ENCODE measurements around the gene SPTLC3.
"Not testable (repeated sequence)": the region's sequence is repeated elsewhere in the genome, so short reads cannot be mapped to it uniquely, and the experiment has no call there.

Gene SPTLC3

GRCh38 chr20:13008761-13009681, at the start of gene SPTLC3:
Gene SPTLC3, plus strand, starts transcription at chr20:13008972. Its CDS starts 296 bp downstream, at chr20:13009268.
- DNase-seq (ENCODE audit: low read depth): peak; percentile 23

- no peak for DNase-seq (ENCODE audit: low read depth)
Observed at GRCh38 chr20:12961725-12962124, 47.0 kb upstream of the SPTLC3 start.

- no peak for DNase-seq (ENCODE audit: low read depth)
Observed at GRCh38 chr20:12962895-12963294, 45.9 kb upstream of the SPTLC3 start.

GRCh38 chr20:12963416-12963815, 45.4 kb upstream of the SPTLC3 start:
- DNase-seq (ENCODE audit: low read depth): no peak

GRCh38 chr20:12965212-12965869, 43.4 kb upstream of the SPTLC3 start:
- DNase-seq (ENCODE audit: low read depth): no peak

- no peak for DNase-seq (ENCODE audit: low read depth)
Observed at GRCh38 chr20:12965870-12966251, 42.9 kb upstream of the SPTLC3 start.

GRCh38 chr20:12966468-12967085, 42.2 kb upstream of the SPTLC3 start:
- peak; percentile 28 for DNase-seq (ENCODE audit: low read depth)

GRCh38 chr20:12967932-12968331, 40.8 kb upstream of the SPTLC3 start:
- DNase-seq (ENCODE audit: low read depth): no peak

GRCh38 chr20:12968472-12968871, 40.3 kb upstream of the SPTLC3 start:
- DNase-seq (ENCODE audit: low read depth): no peak

GRCh38 chr20:12969071-12969669, 39.6 kb upstream of the SPTLC3 start:
- no peak for DNase-seq (ENCODE audit: low read depth)

GRCh38 chr20:12970372-12970821, 38.4 kb upstream of the SPTLC3 start:
- peak; percentile 35 for DNase-seq (ENCODE audit: low read depth)

- DNase-seq (ENCODE audit: low read depth): no peak
Observed at GRCh38 chr20:12975833-12976608, 32.8 kb upstream of the SPTLC3 start.

GRCh38 chr20:12976720-12977309, 32.0 kb upstream of the SPTLC3 start:
- DNase-seq (ENCODE audit: low read depth): no peak

GRCh38 chr20:12977328-12978125, 31.2 kb upstream of the SPTLC3 start:
- DNase-seq (ENCODE audit: low read depth): no peak

- DNase-seq (ENCODE audit: low read depth): no peak
Observed at GRCh38 chr20:12978126-12978394, 30.7 kb upstream of the SPTLC3 start.

GRCh38 chr20:12978613-12979495, 29.9 kb upstream of the SPTLC3 start:
- DNase-seq (ENCODE audit: low read depth): no peak

GRCh38 chr20:12979713-12980112, 29.1 kb upstream of the SPTLC3 start:
- not testable (repeated sequence) for DNase-seq (ENCODE audit: low read depth)

GRCh38 chr20:12982098-12982497, 26.7 kb upstream of the SPTLC3 start:
- no peak for DNase-seq (ENCODE audit: low read depth)

- DNase-seq (ENCODE audit: low read depth): no peak
Observed at GRCh38 chr20:12984069-12984765, 24.6 kb upstream of the SPTLC3 start.

All from fibroblast of the conjunctiva (primary cell).